Measurements from ENCODE around the gene WDR18.

WDR18 gene

DNA sequence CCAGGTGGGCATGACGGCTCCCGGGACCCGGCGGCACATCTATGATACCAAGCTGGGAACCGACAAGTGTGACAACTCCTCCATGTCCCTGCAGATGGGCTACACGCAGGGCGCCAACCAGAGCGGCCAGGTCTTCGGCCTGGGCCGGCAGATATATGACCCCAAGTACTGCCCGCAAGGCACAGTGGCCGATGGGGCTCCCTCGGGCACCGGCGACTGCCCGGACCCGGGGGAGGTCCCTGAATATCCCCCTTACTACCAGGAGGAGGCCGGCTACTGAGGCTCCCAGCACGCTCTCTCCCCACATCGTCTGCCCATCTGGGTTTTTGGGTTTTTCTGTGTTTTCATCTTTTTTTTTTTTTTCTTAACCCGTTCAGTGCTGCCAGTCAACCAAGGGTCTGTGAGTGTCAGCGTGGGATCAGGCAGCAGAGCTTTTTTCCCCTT is 53.5 kb downstream of the WDR18 start:
- TF ChIP-seq, protein P1, sequence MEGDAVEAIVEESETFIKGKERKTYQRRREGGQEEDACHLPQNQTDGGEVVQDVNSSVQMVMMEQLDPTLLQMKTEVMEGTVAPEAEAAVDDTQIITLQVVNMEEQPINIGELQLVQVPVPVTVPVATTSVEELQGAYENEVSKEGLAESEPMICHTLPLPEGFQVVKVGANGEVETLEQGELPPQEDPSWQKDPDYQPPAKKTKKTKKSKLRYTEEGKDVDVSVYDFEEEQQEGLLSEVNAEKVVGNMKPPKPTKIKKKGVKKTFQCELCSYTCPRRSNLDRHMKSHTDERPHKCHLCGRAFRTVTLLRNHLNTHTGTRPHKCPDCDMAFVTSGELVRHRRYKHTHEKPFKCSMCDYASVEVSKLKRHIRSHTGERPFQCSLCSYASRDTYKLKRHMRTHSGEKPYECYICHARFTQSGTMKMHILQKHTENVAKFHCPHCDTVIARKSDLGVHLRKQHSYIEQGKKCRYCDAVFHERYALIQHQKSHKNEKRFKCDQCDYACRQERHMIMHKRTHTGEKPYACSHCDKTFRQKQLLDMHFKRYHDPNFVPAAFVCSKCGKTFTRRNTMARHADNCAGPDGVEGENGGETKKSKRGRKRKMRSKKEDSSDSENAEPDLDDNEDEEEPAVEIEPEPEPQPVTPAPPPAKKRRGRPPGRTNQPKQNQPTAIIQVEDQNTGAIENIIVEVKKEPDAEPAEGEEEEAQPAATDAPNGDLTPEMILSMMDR (IDR thresholded peaks at IDR 0.05) = no peak
- no peak for TF ChIP-seq ZFX (IDR thresholded peaks at IDR 0.05; ENCODE audit: borderline replicate concordance)
- H3K27ac ChIP-seq = no peak overlapping the region

DNA sequence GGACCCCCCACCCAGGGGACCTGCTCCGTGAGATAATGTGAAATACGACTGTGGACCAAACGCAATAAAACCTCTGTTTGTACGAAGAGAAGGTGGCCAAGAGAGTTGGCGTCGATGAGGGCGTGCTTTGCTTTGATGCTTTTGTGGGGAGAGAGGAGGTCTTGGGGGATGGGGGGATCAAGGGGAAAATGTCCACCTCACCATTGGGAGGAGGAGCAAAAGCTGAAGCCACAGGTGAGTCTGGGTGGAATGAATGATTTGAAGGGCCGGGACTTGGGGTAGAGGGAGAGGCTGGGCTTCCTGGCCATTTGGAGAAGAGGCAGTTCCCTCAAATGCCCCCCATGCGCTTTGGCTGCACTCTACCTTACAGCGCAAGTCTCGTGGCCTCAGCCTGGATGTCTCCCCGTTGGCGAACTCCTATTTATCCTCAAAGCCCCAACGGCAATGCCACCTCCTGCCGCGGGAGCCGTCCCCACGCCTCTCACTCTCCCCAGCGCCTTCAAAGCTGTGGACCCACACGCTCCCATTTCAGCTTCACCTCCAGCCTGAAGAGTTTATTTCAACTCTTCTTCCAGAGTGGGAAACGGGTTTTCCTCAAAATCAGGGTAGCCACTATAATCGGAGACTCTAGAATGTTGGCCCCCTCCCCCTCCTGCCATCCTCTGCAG is 55.0 kb downstream of the WDR18 start:
- no peak for TF ChIP-seq ZFX (IDR thresholded peaks at IDR 0.05; ENCODE audit: borderline replicate concordance)
- TF ChIP-seq, protein P1 (IDR thresholded peaks at IDR 0.05) = no peak
- H3K27ac ChIP-seq = peak overlapping the region; percentile 80

DNA sequence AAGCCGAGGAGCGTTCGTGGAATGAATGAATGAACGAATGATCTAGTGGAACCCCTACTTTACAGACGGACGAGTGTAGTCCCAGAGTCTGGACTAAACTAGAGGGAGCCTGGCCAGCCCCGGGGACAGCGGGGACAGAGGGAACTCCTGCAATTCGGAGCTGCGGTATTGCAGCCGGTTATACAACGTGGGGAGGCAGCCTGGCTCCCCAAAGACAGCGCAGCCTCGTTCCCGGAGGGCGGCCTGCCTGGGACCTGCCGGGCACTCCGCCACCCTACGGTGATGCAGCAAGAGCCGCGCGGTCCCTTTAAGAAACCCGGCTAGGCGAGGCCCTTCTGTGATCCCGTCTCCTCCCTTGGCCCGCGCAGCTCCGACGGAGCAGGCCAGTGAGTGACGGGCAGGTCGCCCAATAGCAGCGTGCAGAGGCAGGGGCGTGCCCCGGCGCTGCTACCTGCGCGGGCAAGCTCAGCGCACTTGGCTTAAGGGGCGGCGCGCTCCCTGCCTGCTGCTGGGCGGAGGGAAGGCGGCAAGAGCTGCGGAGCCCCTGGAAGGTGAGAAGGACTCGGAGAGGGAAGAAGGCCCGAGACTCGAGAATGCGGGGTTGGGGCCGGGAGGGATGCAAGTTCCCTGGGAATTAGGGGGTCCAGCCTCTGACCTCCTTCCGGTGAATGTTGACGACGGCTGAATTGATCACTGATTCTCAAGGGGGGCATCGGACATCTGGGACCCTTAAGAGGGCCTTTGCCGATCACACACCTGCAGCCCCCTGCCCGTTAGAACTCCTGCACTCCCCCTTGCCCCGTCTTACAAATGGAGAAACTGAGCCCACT is 55.7 kb downstream of the WDR18 start, which contains the start of gene ABCA7:
Gene ABCA7, plus strand, starts transcription at position 462 of the 830 bp plus-strand sequence. CDS start 1,255 bp downstream, outside the sequence.
- no peak for TF ChIP-seq ZFX (IDR thresholded peaks at IDR 0.05; ENCODE audit: borderline replicate concordance)
- TF ChIP-seq, protein P1 (IDR thresholded peaks at IDR 0.05) = 0 out of 2 replicates have a peak, but pooled peaks have one; percentile 5
- H3K27ac ChIP-seq = peak within 1 kb of the TSS; percentile 80

DNA sequence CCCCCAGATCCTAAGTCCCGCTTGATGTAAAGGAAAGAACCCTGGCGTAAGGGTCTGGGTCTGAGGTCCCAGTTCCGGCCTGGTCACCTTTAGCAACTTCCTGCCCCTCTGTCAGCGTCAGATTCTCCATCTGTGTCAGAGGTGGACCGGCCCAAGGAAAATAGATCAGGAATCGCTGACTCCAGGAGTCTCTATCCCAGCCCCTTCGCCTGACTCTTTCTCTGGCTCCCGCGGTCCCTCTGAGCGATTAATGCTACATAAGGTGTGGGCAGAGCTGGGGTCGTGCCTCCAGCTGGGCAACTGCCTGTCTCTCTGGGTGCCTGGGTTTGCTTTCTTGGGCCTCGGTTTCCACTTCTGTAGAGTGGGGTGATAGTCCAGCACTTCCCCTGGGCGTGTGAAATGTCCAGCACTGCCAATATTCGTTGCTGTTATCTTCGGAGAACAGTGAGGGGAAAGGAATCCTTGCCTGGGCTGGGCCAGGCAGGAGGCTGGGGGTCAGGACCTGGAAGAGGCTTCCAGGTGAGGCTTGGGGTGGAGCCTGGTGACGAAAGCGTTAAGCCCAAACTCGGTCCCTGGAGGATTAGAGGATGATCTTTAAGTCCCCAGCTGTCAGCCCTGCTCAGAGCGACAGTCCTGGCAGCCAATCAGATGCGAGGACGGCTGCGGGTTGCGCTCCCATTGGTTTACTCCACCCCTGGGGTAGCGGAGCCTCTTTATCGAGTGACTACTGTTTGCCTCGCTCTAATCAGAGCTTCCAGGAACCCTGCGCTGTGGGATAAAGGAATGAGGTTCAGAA is 56.5 kb downstream of the WDR18 start:
- H3K27ac ChIP-seq = peak overlapping the region; percentile 80
- no peak for TF ChIP-seq ZFX (IDR thresholded peaks at IDR 0.05; ENCODE audit: borderline replicate concordance)

DNA sequence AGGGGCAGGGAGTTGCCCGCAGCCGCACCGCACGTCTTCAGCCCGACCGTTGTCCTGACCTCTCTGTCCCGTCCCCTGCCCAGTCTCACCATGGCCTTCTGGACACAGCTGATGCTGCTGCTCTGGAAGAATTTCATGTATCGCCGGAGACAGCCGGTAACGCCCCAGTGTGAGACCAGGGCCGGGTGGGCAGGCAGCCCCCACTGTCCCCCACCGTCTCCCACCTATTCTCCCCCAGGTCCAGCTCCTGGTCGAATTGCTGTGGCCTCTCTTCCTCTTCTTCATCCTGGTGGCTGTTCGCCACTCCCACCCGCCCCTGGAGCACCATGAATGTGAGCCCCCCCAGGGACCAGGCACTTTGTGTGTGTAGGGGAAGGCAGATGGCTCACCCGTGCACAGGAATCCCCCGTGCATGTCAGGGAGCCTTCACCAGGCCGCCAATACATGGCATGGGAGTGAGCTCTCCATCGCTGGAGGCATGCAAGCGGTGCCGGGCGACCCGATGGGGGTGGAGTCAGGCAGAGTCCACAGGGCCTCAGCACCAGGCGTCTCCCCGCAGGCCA is 57.2 kb downstream of the WDR18 start:
- TF ChIP-seq, protein P1 (IDR thresholded peaks at IDR 0.05) = no peak
- no peak for TF ChIP-seq ZFX (IDR thresholded peaks at IDR 0.05; ENCODE audit: borderline replicate concordance)
- H3K27ac ChIP-seq = peak overlapping the region; percentile 80

DNA sequence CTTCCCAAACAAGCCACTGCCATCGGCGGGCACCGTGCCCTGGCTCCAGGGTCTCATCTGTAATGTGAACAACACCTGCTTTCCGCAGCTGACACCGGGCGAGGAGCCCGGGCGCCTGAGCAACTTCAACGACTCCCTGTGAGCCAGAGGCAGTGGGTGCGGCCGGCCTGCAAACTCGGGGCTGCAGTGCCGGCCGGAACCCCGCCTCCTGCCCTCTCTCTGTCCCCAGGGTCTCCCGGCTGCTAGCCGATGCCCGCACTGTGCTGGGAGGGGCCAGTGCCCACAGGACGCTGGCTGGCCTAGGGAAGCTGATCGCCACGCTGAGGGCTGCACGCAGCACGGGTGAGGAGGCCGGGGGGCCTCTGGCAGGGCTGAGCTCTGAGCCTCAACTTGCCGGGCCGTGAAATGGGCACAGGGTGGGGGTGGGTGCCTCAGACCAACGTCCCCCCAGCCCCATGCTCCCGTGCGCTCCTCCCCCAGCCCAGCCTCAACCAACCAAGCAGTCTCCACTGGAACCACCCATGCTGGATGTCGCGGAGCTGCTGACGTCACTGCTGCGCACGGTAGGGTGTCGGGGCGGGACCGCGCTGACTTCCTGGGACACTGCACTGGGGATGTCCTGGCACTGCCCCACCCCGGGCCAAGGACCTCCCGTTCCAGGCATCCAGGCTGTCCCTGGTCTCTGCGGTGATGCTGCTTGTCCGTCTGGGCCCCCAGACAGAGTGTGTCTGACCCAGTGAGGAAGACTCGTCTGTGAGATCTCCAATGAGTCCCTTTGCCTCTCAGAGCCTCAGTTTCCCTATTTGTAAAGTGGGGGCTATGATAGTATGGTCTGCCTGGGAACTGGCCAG is 57.9 kb downstream of the WDR18 start:
- TF ChIP-seq ZFX (IDR thresholded peaks at IDR 0.05; ENCODE audit: borderline replicate concordance) = no peak
- TF ChIP-seq, protein P1 (IDR thresholded peaks at IDR 0.05) = no peak
- no peak overlapping the region for H3K27ac ChIP-seq
